Measurements from ENCODE around the gene WDR3.

WDR3 gene

GRCh38 chr1:117895482-117896114 is 33.9 kb upstream of the WDR3 start:
- Histone ChIP-seq H2AFZ (ENCODE audit: low read length) (no peak overlapping the region), H3K9ac (ENCODE audit: low read depth, low read length, poor library complexity, severe bottlenecking) (no peak overlapping the region), H3K4me1 (ENCODE audit: insufficient read depth, low read length, poor library complexity, severe bottlenecking) (no peaks in the 10 kb centered on the region), H3K4me2 (ENCODE audit: low read depth, low read length, poor library complexity, severe bottlenecking) (no peak overlapping the region), H3K9me2 (replicated peaks; ENCODE audit: low read depth, low read length) (no peaks in the 10 kb centered on the region), H3K4me3 (ENCODE audit: low read length, poor library complexity, severe bottlenecking) (no peak overlapping the region), H3K9me3 (ENCODE audit: insufficient read depth, low read depth, low read length) (no peaks in the 10 kb centered on the region), H3K36me3 (ENCODE audit: insufficient read depth, low read length) (peaks cover 52% of the 10 kb centered on the region), H4K20me1 (ENCODE audit: insufficient read depth, low read length, poor library complexity, severe bottlenecking) (no peaks in the 10 kb centered on the region), H3K27me3 (ENCODE audit: insufficient read depth, low read length, poor library complexity, severe bottlenecking) (no peaks in the 10 kb centered on the region), H3K79me2 (ENCODE audit: insufficient read depth, low read length) (no peaks in the 10 kb centered on the region), H3F3A (ENCODE audit: low read depth) (no peaks in the 10 kb centered on the region)
- TF ChIP-seq CTCF (conservative IDR thresholded peaks at IDR 0.05; ENCODE audit: low read length) (peak; percentile 92), EZH2phosphoT487 (IDR thresholded peaks at IDR 0.05; ENCODE audit: borderline replicate concordance) (no peak)

GRCh38 chr1:117897551-117897950 is 32.0 kb upstream of the WDR3 start:
- H2AFZ ChIP-seq (ENCODE audit: low read length) = no peak overlapping the region
- H3F3A ChIP-seq (ENCODE audit: low read depth) = no peaks in the 10 kb centered on the region
- no peaks in the 10 kb centered on the region for H3K9me3 ChIP-seq (ENCODE audit: insufficient read depth, low read depth, low read length)
- TF ChIP-seq CTCF (conservative IDR thresholded peaks at IDR 0.05; ENCODE audit: low read length) = no peak
- no peak for TF ChIP-seq EZH2phosphoT487 (IDR thresholded peaks at IDR 0.05; ENCODE audit: borderline replicate concordance)
- H4K20me1 ChIP-seq (ENCODE audit: insufficient read depth, low read length, poor library complexity, severe bottlenecking) = no peaks in the 10 kb centered on the region
- no peak overlapping the region for H3K4me2 ChIP-seq (ENCODE audit: low read depth, low read length, poor library complexity, severe bottlenecking)
- no peak overlapping the region for H3K9ac ChIP-seq (ENCODE audit: low read depth, low read length, poor library complexity, severe bottlenecking)
- no peak overlapping the region for H3K4me3 ChIP-seq (ENCODE audit: low read length, poor library complexity, severe bottlenecking)
- peaks cover 59% of the 10 kb centered on the region for H3K36me3 ChIP-seq (ENCODE audit: insufficient read depth, low read length)
- H3K79me2 ChIP-seq (ENCODE audit: insufficient read depth, low read length) = no peaks in the 10 kb centered on the region
- H3K4me1 ChIP-seq (ENCODE audit: insufficient read depth, low read length, poor library complexity, severe bottlenecking) = no peaks in the 10 kb centered on the region
- no peaks in the 10 kb centered on the region for H3K27me3 ChIP-seq (ENCODE audit: insufficient read depth, low read length, poor library complexity, severe bottlenecking)
- H3K9me2 ChIP-seq (replicated peaks; ENCODE audit: low read depth, low read length) = no peaks in the 10 kb centered on the region

GRCh38 chr1:117899801-117900200 is 29.7 kb upstream of the WDR3 start:
- Histone ChIP-seq H3K79me2 (ENCODE audit: insufficient read depth, low read length) (no peaks in the 10 kb centered on the region), H3K4me1 (ENCODE audit: insufficient read depth, low read length, poor library complexity, severe bottlenecking) (no peaks in the 10 kb centered on the region), H3F3A (ENCODE audit: low read depth) (no peaks in the 10 kb centered on the region), H3K9me2 (replicated peaks; ENCODE audit: low read depth, low read length) (no peaks in the 10 kb centered on the region), H3K27me3 (ENCODE audit: insufficient read depth, low read length, poor library complexity, severe bottlenecking) (no peaks in the 10 kb centered on the region), H3K36me3 (ENCODE audit: insufficient read depth, low read length) (peaks cover 67% of the 10 kb centered on the region), H3K9ac (ENCODE audit: low read depth, low read length, poor library complexity, severe bottlenecking) (no peak overlapping the region), H4K20me1 (ENCODE audit: insufficient read depth, low read length, poor library complexity, severe bottlenecking) (no peaks in the 10 kb centered on the region), H3K4me2 (ENCODE audit: low read depth, low read length, poor library complexity, severe bottlenecking) (no peak overlapping the region), H3K9me3 (ENCODE audit: insufficient read depth, low read depth, low read length) (no peaks in the 10 kb centered on the region), H3K4me3 (ENCODE audit: low read length, poor library complexity, severe bottlenecking) (no peak overlapping the region), H2AFZ (ENCODE audit: low read length) (no peak overlapping the region)
- TF ChIP-seq CTCF (conservative IDR thresholded peaks at IDR 0.05; ENCODE audit: low read length) (no peak), EZH2phosphoT487 (IDR thresholded peaks at IDR 0.05; ENCODE audit: borderline replicate concordance) (no peak)
